Activated naive CD8-positive, alpha-beta T cell treated with anti-CD3 and anti-CD28 coated beads, Interleukin-2, amount 10 ng/mL, durations not matched to agents 7 days and 5 days (primary cell): ENCODE measurements around the gene UBALD1. TPM values are rescaled to one million over a fixed set of nuclear protein-coding genes. Genes with fewer than 3 reads are reported as not detected.
"Not testable (repeated sequence)": the region's sequence is repeated elsewhere in the genome, so short reads cannot be mapped to it uniquely, and the experiment has no call there.

ENCODE experiments used
- ATAC-seq: fragments of 150-1000 bp; cut with Tn5 transposase; one replicate; pipeline ENCODE4 v1.10.0; 2021; ENCODE audit warnings: low read depth, moderate library complexity
- POLR2A ChIA-PET: fragments of 350-600 bp; sonication (Branson Sonifier 250); formaldehyde crosslinking; loops from one replicate; lab custom pipeline; 2021; ENCODE audit warnings: antibody characterized with exemption; lab: Charles Lee
- DNase-seq: peaks from one replicate; pipeline ENCODE4 v3.0.0; 2021
- H3K27ac Mint-ChIP-seq: one replicate; pipeline ENCODE4 v1.8.0; 2022; ENCODE audit warnings: mild to moderate bottlenecking, mixed read lengths
- H3K27me3 Mint-ChIP-seq: one replicate; pipeline ENCODE4 v1.8.0; 2022; ENCODE audit warnings: mild to moderate bottlenecking, moderate library complexity, mixed read lengths
- H3K36me3 Mint-ChIP-seq: one replicate; pipeline ENCODE4 v1.8.0; 2021; ENCODE audit warnings: mild to moderate bottlenecking, mixed read lengths
- H3K4me1 Mint-ChIP-seq: one replicate; pipeline ENCODE4 v1.8.0; 2021; ENCODE audit warnings: mixed read lengths
- H3K4me3 Mint-ChIP-seq: one replicate; pipeline ENCODE4 v1.8.0; 2022; ENCODE audit warnings: mild to moderate bottlenecking, moderate library complexity, mixed read lengths
- H3K9me3 Mint-ChIP-seq: one replicate; pipeline ENCODE4 v1.8.0; 2021; ENCODE audit warnings: mixed read lengths
- total RNA-seq, 2 experiments: library from RNA; stranded (reverse); gene quantifications; one replicate each; pipeline ENCODE4 v1.2.3, GENCODE V29; 2021

UBALD1 gene
- total RNA-seq, 2 experiments from 2014 or later: 21.3 to 23.7 TPM

DNA sequence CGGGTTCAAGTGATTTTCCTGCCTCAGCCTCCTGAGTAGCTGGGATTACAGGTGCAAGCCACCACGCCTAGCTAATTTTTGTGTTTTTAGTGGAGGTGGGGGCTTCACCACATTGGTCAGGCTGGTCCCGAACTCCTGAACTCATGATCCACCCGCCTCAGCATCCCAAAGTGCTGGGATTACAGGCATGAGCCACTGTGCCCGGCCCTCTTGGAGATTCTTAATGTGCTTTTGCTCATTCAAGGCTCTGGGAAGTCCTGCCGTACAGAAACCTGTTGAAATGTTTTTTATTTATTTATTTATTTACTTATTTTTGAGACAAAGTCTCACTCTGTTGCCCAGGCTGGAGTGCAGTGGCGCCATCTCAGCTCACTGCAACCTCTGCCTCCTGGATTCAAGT, 40.8 kb downstream of the UBALD1 start:
- POLR2A ChIA-PET: interaction anchor here (0.7 to 0.8 kb wide), 2 partner anchors 67 to 497 kb away, joined by 3 read pairs; no protein-coding TSS in a partner anchor
- H3K9me3 Mint-ChIP-seq, H3K27ac Mint-ChIP-seq, H3K36me3 Mint-ChIP-seq, H3K27me3 Mint-ChIP-seq, DNase-seq, H3K4me3 Mint-ChIP-seq, ATAC-seq, H3K4me1 Mint-ChIP-seq: not testable (repeated sequence)

DNA sequence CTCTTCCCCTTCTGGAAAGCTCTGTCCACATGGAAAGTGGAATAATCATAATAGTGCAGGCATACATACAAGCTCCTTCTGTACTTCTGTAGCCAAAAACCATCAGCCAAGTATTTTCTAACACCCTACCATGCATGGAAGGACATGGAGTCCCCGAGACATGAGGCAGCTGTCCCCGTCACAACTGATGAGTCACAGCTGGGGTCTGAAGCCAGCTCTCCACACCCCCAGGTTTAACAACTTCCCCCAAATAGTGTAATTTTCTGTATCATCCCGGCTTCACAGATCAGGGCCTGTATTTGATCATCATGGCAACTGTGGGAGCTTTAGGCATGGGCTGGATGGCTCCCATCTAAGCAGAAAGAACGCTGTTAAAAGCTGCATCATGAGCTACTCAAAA, 42.0 kb downstream of the UBALD1 start:
- no peak for DNase-seq
- Mint-ChIP-seq H3K9me3 (no peaks in the 10 kb centered on the region), H3K4me3 (no peak overlapping the region), H3K4me1 (peaks cover 2% of the 10 kb centered on the region), H3K27me3 (no peaks in the 10 kb centered on the region), H3K36me3 (no peaks in the 10 kb centered on the region), H3K27ac (no peak overlapping the region)
- POLR2A ChIA-PET: no interaction called here
- ATAC-seq: no peak

DNA sequence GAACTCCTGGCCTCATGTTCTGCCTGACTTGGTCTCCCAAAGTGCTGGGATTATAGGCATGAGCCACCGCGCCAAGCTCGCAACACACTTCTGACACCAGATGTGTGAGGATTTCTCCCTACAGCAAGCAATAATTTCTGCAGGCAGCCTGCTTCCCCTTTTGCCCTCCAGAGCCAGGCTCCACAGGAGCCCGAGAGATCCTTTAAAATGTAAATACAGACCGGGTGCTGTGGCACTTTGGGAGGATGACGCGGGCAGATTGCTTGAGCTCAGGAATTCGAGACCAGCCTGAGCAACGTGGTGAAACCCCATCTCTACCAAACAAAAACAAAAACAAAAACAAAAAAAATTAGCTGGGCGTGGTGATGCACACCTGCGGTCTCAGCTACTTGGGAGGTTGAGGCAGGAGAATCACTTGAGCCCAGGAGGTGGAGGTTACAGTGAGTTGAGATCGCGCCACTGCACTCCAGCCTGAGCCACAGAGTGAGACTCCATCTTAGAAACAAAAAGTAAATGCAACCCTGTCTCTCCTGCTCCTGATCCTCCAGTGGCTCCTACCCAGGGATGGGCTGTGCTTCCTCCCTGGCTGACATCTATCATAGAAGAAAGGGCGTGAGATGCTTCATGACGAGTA, 43.9 kb downstream of the UBALD1 start:
- DNase-seq (no peak), ATAC-seq (no peak)
- Mint-ChIP-seq H3K36me3 (no peaks in the 10 kb centered on the region), H3K27me3 (peaks cover 3% of the 10 kb centered on the region), H3K9me3 (no peaks in the 10 kb centered on the region), H3K4me3 (no peak overlapping the region), H3K4me1 (peaks cover 13% of the 10 kb centered on the region), H3K27ac (no peak overlapping the region)
- POLR2A ChIA-PET: no interaction called here

GRCh38 chr16:4570086-4570485, 44.6 kb downstream of the UBALD1 start:
- POLR2A ChIA-PET: interaction anchor here (0.6 to 0.7 kb wide), 2 partner anchors 40 to 69 kb away, joined by 3 to 4 read pairs; no protein-coding TSS in a partner anchor
- H3K36me3 Mint-ChIP-seq: no peaks in the 10 kb centered on the region
- H3K4me3 Mint-ChIP-seq: no peak overlapping the region
- no peaks in the 10 kb centered on the region for H3K9me3 Mint-ChIP-seq
- no peak overlapping the region for H3K27ac Mint-ChIP-seq
- ATAC-seq (no peak), DNase-seq (no peak)
- H3K27me3 Mint-ChIP-seq: peaks cover 3% of the 10 kb centered on the region
- H3K4me1 Mint-ChIP-seq: peaks cover 13% of the 10 kb centered on the region

DNA sequence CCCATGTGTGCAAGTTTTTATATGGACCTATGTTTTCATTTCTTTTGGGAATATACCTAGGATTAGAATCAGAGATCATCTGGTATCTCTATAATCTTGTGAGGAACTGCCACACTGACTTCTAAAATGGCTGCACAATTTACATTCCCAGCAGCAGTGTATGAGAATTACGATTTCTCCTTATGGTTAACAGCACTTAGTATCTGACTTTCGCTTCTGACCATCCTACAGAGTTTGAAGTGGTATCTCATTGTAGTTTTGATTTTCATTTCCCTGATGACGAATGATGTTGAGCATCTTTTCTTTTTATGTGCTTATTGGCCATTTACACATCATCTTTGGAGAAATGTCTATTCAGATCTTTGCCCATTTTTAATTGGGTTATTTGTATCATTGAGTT, 48.5 kb downstream of the UBALD1 start:
- POLR2A ChIA-PET: no interaction called here
- Mint-ChIP-seq H3K4me1 (peaks cover 10% of the 10 kb centered on the region), H3K27ac (no peak overlapping the region), H3K4me3 (no peak overlapping the region), H3K27me3 (peaks cover 10% of the 10 kb centered on the region), H3K36me3 (no peaks in the 10 kb centered on the region), H3K9me3 (no peaks in the 10 kb centered on the region)
- ATAC-seq (no peak), DNase-seq (no peak)

- Mint-ChIP-seq H3K4me1 (peaks cover 10% of the 10 kb centered on the region), H3K4me3 (no peak overlapping the region), H3K27ac (no peak overlapping the region), H3K9me3 (no peaks in the 10 kb centered on the region), H3K27me3 (peaks cover 15% of the 10 kb centered on the region), H3K36me3 (no peaks in the 10 kb centered on the region)
- ATAC-seq: no peak
- no peak for DNase-seq
- POLR2A ChIA-PET: no interaction called here
Measured at GRCh38 chr16:4564661-4565267, 49.9 kb downstream of the UBALD1 start.

GRCh38 chr16:4561596-4561995, 53.1 kb downstream of the UBALD1 start:
- DNase-seq (no peak), ATAC-seq (no peak)
- Mint-ChIP-seq H3K27ac (no peak overlapping the region), H3K27me3 (peaks cover 12% of the 10 kb centered on the region), H3K9me3 (no peaks in the 10 kb centered on the region), H3K4me3 (no peak overlapping the region), H3K4me1 (peaks cover 8% of the 10 kb centered on the region), H3K36me3 (no peaks in the 10 kb centered on the region)
- POLR2A ChIA-PET: no interaction called here

Other genes with a start within 250 kb of the UBALD1 start
- under 1 TPM; 0.11 to 0.20 TPM for gene VASN, start 243.0 kb downstream of the UBALD1 start, total RNA-seq
- 100 to 1,000 TPM; 168 to 186 TPM for gene CORO7, start 198.3 kb downstream of the UBALD1 start, total RNA-seq
- 10 to 100 TPM; 52.2 to 62.2 TPM for gene DNAJA3, start 189.0 kb downstream of the UBALD1 start, total RNA-seq
- 10 to 100 TPM; 64.5 to 64.6 TPM for gene NMRAL1, start 140.3 kb downstream of the UBALD1 start, total RNA-seq
- gene HMOX2, start 138.5 kb downstream of the UBALD1 start, total RNA-seq: 10 to 100 TPM; 84.5 to 86.9 TPM
- gene CDIP1, start 76.1 kb downstream of the UBALD1 start, total RNA-seq: 10 to 100 TPM; 36.3 to 42.1 TPM
- under 1 TPM; 0.08 to 0.17 TPM for gene C16orf96, start 58.5 kb downstream of the UBALD1 start, total RNA-seq
- 10 to 100 TPM; 84.4 to 91.7 TPM for gene MGRN1, start 9.9 kb upstream of the UBALD1 start, total RNA-seq
- 10 to 100 TPM; 40.7 to 42.7 TPM for gene NUDT16L1, start 78.7 kb upstream of the UBALD1 start, total RNA-seq
- gene ANKS3, start 119.4 kb upstream of the UBALD1 start, total RNA-seq: 10 to 100 TPM; 20.4 to 20.5 TPM
- gene DNAAF8, start 119.6 kb upstream of the UBALD1 start, total RNA-seq: under 1 TPM in 1 of 2 experiments, not detected in 1; 0.23 TPM
- gene ZNF500, start 152.3 kb upstream of the UBALD1 start, total RNA-seq: 10 to 100 TPM; 22.5 to 23.8 TPM
- not detected for gene SEPTIN12, start 173.5 kb upstream of the UBALD1 start, total RNA-seq
- gene SMIM22, start 180.5 kb upstream of the UBALD1 start, total RNA-seq: not detected
- gene ROGDI, start 187.7 kb upstream of the UBALD1 start, total RNA-seq: 10 to 100 TPM in 1 of 2 experiments, 1 to 10 TPM in 1; 9.5 to 10.3 TPM
- gene GLYR1, start 232.4 kb upstream of the UBALD1 start, total RNA-seq: 10 to 100 TPM; 91.6 to 93.1 TPM
- gene UBN1, start 232.6 kb upstream of the UBALD1 start, total RNA-seq: 10 to 100 TPM; 39.6 to 43.4 TPM